ENCODE results near the gene TMEM201. TPM values are rescaled to one million over a fixed set of nuclear protein-coding genes. Genes with fewer than 3 reads are reported as not detected.
"Not testable (repeated sequence)": the region's sequence is repeated elsewhere in the genome, so short reads cannot be mapped to it uniquely, and the experiment has no call there.

TMEM201 gene
- total RNA-seq, 2 donors from 2014 or later: 6.1 to 6.9 TPM

DNA sequence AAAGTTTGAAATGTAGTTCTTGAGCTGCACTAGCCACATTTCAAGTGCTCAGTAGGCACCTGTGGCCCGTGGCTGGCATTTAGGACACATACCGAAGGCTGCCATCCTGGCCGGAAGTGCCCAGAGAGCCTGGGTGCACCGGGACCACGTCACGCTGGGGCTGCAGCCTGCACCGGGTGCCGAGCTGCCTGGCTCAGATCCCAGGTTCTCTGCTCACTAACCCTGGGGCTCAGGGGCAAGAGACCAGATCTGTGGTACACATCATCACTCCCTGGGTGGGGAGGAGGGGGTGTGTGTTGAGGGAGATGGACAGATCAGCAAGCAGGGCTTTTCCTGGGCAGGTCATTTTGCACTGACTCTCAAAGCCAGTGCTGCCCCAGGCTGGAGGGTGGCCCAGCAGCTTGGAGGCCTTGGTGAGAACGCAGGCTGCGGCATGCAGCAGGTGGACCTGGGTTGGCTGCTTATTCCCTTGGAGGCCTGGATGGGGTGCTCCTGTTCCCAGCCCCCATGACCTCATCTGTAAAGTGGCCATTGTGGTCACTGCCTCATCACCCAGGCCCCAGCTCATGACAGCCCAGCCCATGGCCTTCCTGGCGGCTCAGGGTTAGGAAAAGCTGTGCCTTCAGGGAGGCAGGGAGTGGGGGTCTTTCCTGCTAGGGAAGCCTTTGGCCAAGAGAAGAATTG is 23.6 kb downstream of the TMEM201 start:
- intact Hi-C loops (cut with DNase I): no loop called here
- no peak for DNase-seq (ENCODE audit: low spot score)

DNA sequence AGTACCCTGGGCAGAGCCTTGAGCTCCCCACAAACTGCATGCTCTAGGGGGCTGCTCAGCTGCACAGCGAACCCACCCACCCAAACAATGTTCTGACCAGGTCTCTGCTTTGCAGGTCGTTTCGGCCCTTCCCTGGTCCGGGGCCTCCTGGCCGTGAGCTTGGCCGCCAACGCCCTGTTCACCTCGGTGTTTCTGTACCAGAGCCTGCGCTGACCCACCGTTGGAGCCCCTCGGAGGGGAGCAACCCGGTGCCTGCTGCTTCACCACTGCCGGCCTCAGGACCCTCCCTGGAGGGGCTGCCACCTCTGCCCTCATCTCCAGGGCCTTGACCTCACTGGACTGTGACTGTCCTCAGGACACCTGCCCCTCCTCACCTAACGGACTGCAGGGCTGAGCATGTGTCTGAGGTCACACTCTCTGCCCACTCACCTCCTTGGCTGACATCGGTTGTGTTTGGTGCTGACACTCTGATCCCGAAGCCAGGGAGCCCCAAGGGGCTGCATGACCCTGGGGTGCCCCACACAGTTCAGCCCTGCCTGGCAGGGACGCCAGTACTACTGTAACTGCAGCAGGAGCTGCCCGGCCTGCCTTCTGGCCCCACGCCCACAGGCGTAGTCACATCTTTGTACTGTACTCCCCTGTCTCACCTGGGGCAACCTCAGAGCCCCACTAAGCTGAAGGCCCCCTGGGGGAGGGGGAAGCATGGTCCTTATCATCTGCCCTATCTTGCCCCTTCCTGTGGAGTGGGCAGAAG is 24.3 kb downstream of the TMEM201 start:
- intact Hi-C loops (cut with DNase I): no loop called here
- DNase-seq (ENCODE audit: low spot score): no peak

DNA sequence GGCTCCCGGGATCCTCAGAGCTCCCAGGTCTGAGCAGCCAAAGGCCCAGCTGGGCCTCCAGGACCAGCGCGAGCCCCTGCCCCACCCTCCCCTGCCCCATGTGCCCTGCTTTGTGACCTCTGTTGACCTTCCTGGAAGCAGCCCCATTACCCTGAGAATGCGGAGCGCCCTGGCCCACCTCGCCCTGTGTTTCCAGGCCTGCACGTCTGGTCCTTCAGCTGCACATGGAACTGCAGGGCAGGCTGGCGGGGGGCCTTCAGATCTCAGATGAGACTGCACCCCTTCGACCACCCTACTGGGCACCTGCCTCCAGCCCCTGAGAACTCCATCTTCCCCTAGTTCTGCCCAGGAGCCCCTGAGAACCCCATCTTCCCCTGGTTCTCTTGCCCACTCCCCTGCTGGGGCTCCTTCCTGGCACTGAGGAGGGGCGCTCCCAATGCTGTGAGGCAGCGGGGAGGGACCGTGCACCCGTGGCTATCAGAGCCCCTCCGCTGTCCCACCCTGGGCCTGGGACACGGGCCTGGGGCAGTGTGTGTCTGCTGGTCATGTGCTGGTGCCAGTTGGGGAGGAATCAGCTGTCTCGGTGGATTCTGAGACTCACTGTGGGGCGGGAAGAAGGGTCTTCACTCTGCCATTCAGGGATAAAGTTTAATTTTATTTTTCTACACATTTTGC is 25.1 kb downstream of the TMEM201 start:
- intact Hi-C loops (cut with DNase I): no loop called here
- DNase-seq (ENCODE audit: low spot score): no peak

DNA sequence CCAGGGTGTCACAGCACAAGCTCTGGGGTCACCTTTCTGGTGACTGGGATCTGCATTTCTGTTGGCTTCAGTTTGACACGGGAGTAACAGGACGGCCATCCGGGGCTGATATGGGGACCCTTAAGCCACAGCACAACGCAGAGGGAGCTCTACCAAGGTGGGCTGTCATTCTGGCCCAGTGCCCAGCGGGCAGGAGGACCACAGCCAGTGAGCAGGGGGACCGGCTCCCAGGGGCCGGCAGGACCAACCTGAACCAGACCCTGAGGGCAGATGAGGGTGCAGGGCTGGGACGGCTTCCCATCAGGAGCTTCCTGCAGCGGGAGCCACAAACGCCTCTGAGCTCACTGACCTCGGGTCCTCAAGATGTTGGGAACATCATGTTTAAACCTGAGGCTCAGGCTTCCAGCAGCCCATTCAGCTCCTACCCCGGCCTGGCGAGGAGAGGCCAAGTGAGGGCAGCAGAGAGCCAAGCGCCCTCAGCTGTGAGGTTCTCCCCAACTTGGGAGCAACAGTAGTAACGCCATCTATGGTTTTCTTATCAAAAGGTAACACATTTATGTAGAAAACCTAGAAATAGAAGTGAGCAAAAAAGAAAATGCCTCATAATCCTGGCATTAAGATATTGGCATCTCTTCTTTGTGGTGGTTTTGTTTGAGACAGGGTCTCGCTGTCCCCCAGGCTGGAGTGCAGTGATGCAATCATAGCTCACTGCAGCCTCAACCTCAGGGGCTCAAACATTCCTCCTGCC is 26.8 kb downstream of the TMEM201 start:
- intact Hi-C loops (cut with DNase I): no loop called here
- no peak for DNase-seq (ENCODE audit: low spot score)

GRCh38 chr1:9618909-9619679 is 30.4 kb downstream of the TMEM201 start:
- intact Hi-C loops (cut with DNase I): no loop called here

DNA sequence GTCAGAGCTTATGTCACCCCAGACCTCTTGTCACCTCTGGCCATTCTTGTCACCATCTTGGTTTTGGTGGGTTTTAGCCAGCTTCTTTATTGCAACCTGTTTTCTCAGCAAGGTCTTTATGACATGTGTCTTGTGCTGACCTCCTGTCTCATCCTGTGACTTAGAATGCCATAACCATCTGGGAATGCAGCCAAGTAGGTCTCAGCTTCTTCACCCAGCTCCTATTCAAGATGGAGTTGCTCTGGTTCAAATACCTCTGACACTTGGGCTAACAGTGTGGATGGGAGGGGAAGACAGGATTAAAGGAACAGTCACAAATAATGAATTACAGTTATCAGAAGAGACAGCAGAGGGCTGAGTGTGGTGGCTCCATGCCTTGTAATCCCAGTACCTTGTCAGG is 32.3 kb downstream of the TMEM201 start:
- no peak for DNase-seq (ENCODE audit: low spot score)
- intact Hi-C loops (cut with DNase I): no loop called here

More at GRCh38 chr1:9618909-9619679, 30.4 kb downstream of the TMEM201 start:
- DNase-seq (ENCODE audit: low spot score): no peak

- intact Hi-C loops (cut with DNase I): no loop called here
- DNase-seq (ENCODE audit: low spot score): no peak
Measured at GRCh38 chr1:9624081-9624480, 35.4 kb downstream of the TMEM201 start.

DNA sequence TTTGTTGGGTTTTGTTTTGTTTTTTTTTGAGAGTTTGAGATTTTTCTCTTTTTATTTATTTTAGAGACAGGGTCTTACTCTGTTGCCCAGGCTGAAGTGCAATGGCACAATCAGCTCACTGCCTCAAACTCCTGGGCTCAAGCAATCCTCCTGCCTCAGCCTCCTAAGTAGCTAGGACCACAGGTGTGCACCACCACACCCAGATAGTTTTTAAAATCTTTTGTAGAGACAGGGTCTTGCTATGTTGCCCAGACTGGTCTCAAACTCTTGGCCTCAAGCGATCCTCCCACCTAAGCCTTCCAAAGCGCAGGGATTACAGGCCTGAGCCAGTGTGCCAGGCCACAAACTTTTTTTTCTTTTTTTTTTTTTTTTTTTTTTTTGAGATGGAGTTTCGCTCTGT is 36.3 kb downstream of the TMEM201 start:
- DNase-seq (ENCODE audit: low spot score); intact Hi-C loops (cut with DNase I): not testable (repeated sequence)

DNA sequence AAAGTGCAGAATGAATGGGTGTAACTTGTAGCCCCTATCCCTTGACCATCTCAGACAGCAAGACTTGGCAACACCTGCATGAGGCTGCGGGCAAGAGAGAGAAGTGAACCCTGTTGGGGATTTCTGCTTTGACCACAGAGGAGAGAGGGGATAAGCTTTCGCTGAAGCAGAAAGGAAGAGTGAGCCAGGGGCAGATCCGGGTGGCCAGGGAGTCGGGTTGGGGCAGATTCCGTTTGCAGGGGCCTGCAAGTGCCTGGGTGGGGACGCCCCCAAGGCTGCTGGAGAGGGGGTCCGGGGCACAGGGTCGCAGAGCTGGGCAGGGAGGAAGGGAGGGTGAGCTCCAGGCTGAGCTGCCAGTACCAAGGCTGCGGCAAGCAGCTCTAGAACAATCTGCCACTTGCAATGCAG is 37.5 kb downstream of the TMEM201 start:
- DNase-seq (ENCODE audit: low spot score): no peak
- intact Hi-C loops (cut with DNase I): no loop called here

- intact Hi-C loops (cut with DNase I): loop anchor here in 1 of 2 donors (2.0 kb wide), 1 partner anchor 238 kb away; no protein-coding TSS in a partner anchor
- no peak for DNase-seq (ENCODE audit: low spot score)
Measured at GRCh38 chr1:9628541-9629444, 40.1 kb downstream of the TMEM201 start.

GRCh38 chr1:9629445-9630201 is 40.9 kb downstream of the TMEM201 start:
- peak; percentile 89 for DNase-seq (ENCODE audit: low spot score)
- intact Hi-C loops (cut with DNase I): loop anchor here in 1 of 2 donors (2.0 to 5.0 kb wide), 2 partner anchors 43 to 237 kb away; no protein-coding TSS in a partner anchor

DNA sequence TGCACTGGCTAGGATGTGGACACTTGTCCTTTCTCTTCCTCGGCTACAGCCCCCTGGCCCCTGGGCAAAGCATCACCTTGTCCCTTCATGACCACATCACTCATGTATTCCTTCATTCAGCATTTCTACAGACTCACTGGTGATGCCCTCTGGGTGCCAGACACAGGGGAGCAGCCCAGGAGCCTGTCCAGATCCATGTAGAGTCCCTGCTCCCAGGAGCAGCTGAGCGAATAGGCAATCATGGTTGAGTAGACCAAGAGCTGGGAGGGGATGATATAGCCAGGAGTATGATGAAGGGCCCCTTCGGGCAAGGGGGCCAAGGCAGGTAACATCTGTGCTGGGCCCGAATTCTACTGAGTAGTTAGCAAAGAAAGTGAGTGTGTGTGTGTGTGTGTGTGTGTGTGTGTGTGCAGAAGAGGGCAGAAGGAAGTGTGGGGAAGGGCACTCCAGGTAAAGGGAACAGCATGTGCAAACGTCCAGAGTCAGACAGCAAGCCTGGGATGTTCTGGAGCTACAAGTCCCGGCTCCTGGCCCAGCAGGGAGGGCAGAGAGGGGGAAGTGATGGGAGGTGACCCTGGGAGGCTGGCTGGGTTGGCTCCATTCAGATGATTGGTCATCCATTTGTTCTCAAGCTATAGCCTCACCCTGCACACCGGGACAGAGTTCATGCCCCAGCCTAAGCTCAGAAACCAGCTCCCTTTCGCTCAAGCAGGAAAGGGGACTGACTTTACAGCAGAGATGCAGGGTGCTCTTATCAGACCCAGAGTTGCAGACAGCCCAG is 41.8 kb downstream of the TMEM201 start:
- DNase-seq (ENCODE audit: low spot score): no peak
- intact Hi-C loops (cut with DNase I): loop anchor here in 1 of 2 donors (5.0 kb wide), 1 partner anchor 42 kb away; no protein-coding TSS in a partner anchor

GRCh38 chr1:9631613-9632012 is 42.9 kb downstream of the TMEM201 start:
- intact Hi-C loops (cut with DNase I): loop anchor here in 1 of 2 donors (5.0 kb wide), 1 partner anchor 41 kb away; no protein-coding TSS in a partner anchor
- DNase-seq (ENCODE audit: low spot score): no peak

GRCh38 chr1:9633493-9633892 is 44.8 kb downstream of the TMEM201 start:
- DNase-seq (ENCODE audit: low spot score): no peak
- intact Hi-C loops (cut with DNase I): loop anchor here in 1 of 2 donors (5.0 kb wide), 1 partner anchor 39 kb away; no protein-coding TSS in a partner anchor

DNA sequence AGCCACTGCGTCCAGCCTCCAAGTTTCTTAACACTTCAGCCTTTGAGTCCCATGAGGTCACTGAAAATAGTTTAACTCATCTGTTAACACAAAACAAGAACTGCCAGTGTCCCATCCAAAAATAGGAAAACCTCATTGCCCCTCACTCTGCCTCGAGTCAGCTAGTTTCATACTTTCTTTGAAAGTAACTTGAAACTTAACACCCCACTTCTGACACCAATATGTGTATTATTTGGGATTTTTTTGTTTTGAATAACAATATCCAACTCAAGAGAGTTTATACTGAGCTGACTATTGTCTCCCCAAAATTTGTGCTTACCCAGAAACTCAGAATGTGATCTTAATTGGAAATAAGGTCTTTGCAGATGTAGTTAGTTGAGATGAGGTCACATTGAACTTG is 45.9 kb downstream of the TMEM201 start:
- intact Hi-C loops (cut with DNase I): loop anchor here in 1 of 2 donors (5.0 kb wide), 1 partner anchor 38 kb away; no protein-coding TSS in a partner anchor

GRCh38 chr1:9639227-9639626 is 50.5 kb downstream of the TMEM201 start:
- DNase-seq (ENCODE audit: low spot score): no peak
- intact Hi-C loops (cut with DNase I): no loop called here

More for the DNA sequence above, 45.9 kb downstream of the TMEM201 start:
- no peak for DNase-seq (ENCODE audit: low spot score)

Data from posterior vena cava (tissue), 2 donors.